Peyer's patch (tissue), 4 donors: ENCODE results near the gene RLF. TPM values are rescaled to one million over a fixed set of nuclear protein-coding genes. Genes with fewer than 3 reads are reported as not detected.
"Not testable (repeated sequence)": the region's sequence is repeated elsewhere in the genome, so short reads cannot be mapped to it uniquely, and the experiment has no call there.

Experiments
- DNase-seq, 3 donors: peaks; one replicate each; pipeline ENCODE4 v3.0.0-alpha.2; 2017 to 2019
- H3K27ac ChIP-seq, 4 donors: fragments of 200-600 bp; sonication (generic); one replicate each; pipeline ENCODE4 v1.5.1; 2016 to 2019
- H3K27me3 ChIP-seq, 2 donors: fragments of 200-600 bp; sonication (generic); one replicate each; pipeline ENCODE4 v1.5.1; 2019
- H3K36me3 ChIP-seq, 3 donors: fragments of 200-600 bp; sonication (generic); one replicate each; pipeline ENCODE4 v1.5.1; 2016 to 2019
- H3K4me1 ChIP-seq, 4 donors: fragments of 200-600 bp; sonication (generic); one replicate each; pipeline ENCODE4 v1.5.1; 2016 to 2019
- H3K4me3 ChIP-seq, 4 donors: fragments of 200-600 bp; sonication (generic); 1 replicate in 3 of 4; 2 replicates in 1 of 4; pipeline ENCODE4 v1.5.1; 2016 to 2019; ENCODE audit warnings: mild to moderate bottlenecking in 1 of 4
- H3K9me3 ChIP-seq, 4 donors: fragments of 200-600 bp; sonication (generic); one replicate each; pipeline ENCODE4 v1.5.1; 2016 to 2019; ENCODE audit warnings: mild to moderate bottlenecking in 1 of 4
- POLR2A ChIP-seq, 2 donors: fragments of 450-650 bp; IDR thresholded peaks; one replicate each; pipeline ENCODE4 v1.5.1; 2017; ENCODE audit warnings: antibody characterized with exemption in 2 of 2, mild to moderate bottlenecking in 2 of 2, moderate library complexity in 2 of 2
- total RNA-seq, 4 donors: library from RNA; depleted of rRNA; stranded (reverse); fragments of >200 nt; gene quantifications; one replicate each; pipeline ENCODE4 v1.1.0, GENCODE V29; 2016
- TF ChIP-seq, protein P1 (sequence below), 6 experiments: fragments of 450-650 bp in 4 of 6; fragments of 200-600 bp in 2 of 6; sonication (generic) in 1 of 6; IDR thresholded peaks; one replicate each; pipeline ENCODE4 v1.5.1; 2017 to 2019; ENCODE audit warnings: antibody characterized with exemption in 6 of 6, mild to moderate bottlenecking in 3 of 6, moderate library complexity in 1 of 6

RLF gene
- total RNA-seq, 4 donors from 2014 or later = 10.5 to 15.8 (median 13.4) TPM

DNA sequence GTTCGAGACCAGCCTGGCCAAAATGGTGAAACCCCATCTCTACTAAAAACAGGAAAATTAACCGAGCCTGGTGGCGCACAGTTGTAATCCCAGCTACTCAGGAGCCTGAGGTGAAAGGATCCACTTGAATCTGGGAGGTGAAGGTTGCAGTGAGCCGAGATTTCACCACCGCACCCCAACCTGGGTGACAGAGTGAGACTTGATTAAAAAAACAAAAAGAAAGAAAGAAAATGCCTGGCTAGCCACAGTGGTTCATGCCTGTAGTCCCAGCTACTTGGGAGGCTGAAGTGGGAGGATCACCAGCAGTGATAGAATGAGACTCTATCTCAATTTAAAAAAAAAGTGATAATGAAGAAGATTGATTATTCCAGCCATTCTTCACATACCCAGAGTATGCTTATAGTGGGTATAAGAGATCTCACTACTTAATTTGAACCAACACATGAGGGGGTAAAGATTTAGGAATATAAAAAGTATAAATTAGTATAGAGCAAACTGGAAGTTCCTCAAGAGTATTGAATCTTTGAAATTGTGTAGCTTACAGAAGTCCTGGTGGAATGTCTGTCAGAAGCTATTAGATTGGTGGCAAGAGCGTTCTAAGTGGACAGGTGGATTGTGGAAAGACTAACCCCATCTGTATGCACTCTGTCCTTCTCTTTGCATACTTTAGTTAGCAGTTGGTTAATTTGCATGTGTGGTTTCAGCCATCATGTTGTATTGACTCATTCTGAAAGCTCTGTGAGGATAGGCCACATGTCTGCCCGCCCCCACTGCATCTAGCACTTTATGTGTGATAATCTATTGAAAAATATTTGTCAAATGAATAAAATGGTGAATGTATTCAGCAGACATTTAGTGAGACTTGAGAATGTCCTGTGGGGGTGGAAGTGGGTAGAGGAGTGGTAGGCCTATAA, 25.0 kb downstream of the RLF start:
- no peaks in the 10 kb centered on the region for H3K9me3 ChIP-seq
- H3K27ac ChIP-seq = peak overlapping the region in 1 of 4 donors; percentile 8
- peaks cover 0 to 22% (median 0%) of the 10 kb centered on the region in 3 donors for H3K36me3 ChIP-seq
- H3K27me3 ChIP-seq = no peaks in the 10 kb centered on the region
- H3K4me3 ChIP-seq = no peak overlapping the region
- TF ChIP-seq POLR2A (IDR thresholded peaks at IDR 0.05) = no peak
- TF ChIP-seq, protein P1, sequence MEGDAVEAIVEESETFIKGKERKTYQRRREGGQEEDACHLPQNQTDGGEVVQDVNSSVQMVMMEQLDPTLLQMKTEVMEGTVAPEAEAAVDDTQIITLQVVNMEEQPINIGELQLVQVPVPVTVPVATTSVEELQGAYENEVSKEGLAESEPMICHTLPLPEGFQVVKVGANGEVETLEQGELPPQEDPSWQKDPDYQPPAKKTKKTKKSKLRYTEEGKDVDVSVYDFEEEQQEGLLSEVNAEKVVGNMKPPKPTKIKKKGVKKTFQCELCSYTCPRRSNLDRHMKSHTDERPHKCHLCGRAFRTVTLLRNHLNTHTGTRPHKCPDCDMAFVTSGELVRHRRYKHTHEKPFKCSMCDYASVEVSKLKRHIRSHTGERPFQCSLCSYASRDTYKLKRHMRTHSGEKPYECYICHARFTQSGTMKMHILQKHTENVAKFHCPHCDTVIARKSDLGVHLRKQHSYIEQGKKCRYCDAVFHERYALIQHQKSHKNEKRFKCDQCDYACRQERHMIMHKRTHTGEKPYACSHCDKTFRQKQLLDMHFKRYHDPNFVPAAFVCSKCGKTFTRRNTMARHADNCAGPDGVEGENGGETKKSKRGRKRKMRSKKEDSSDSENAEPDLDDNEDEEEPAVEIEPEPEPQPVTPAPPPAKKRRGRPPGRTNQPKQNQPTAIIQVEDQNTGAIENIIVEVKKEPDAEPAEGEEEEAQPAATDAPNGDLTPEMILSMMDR (IDR thresholded peaks at IDR 0.05) = no peak
- DNase-seq = peak in 1 of 3 donors; percentile 59
- H3K4me1 ChIP-seq = peaks cover 0 to 9% (median 3%) of the 10 kb centered on the region in 4 donors

DNA sequence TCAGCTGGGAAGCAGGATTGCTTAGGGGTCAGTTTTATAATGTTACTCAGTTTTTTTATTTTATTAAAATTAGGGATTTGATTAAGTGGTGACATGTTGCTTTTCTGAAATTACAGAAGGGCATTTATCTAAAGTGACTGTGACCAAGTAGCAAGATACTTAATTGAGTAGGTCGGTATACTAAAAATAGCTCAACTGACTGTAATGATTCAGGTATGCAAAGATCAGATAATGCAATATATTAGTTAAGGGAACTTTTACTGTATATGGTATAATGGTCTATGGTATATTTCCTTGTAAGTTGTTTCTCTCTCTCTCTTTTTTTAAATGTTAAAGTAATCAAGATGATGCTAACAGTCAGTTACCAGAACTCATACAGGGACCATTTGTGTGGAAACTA, 26.2 kb downstream of the RLF start:
- H3K4me3 ChIP-seq = no peak overlapping the region
- no peaks in the 10 kb centered on the region for H3K27me3 ChIP-seq
- peaks cover 0 to 9% (median 3%) of the 10 kb centered on the region in 4 donors for H3K4me1 ChIP-seq
- no peak for TF ChIP-seq POLR2A (IDR thresholded peaks at IDR 0.05)
- TF ChIP-seq, protein P1 (IDR thresholded peaks at IDR 0.05) = no peak
- no peaks in the 10 kb centered on the region for H3K9me3 ChIP-seq
- peaks cover 0 to 34% (median 0%) of the 10 kb centered on the region in 3 donors for H3K36me3 ChIP-seq
- no peak overlapping the region for H3K27ac ChIP-seq
- no peak for DNase-seq

DNA sequence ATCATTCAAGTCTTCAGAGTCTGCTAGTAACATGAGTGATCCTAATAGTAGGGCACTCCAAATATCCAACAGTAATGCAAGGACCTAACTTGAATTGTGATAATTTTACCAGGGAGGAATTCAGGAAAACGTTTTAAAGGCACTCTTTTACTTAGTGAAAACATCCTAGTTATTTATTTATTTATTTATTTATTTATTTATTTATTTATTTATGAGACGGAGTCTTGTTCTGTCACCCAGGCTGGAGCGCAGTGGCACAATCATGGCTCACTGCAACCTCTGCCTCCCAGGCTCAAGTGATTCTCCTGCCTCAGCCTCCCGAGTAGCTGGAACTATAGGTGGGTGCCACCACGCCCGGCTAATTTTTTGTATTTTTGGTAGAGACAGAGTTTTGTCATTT, 33.5 kb downstream of the RLF start:
- not testable (repeated sequence) for H3K4me3 ChIP-seq, H3K27ac ChIP-seq, H3K27me3 ChIP-seq, DNase-seq, H3K9me3 ChIP-seq, H3K4me1 ChIP-seq
- peaks cover 0 to 58% (median 0%) of the 10 kb centered on the region in 3 donors for H3K36me3 ChIP-seq

DNA sequence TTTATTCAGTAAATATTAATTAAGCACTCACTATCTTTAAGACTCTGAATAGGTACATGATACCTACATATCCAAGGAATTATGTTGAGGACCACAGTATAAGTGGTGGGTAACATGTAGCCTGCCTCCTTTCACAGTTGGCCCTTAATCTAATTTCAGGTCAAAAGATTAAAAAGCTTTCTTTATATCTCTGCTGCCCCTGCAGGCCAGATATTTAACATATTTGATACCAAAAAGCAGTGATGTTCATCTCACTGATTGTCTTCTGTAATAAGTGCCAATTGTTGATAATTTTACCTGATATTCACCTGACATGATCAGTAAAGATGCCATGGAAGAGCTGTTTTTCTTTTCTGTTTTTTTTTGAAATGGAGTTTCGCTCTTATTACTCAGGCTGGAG, 36.5 kb downstream of the RLF start:
- DNase-seq = no peak

DNA sequence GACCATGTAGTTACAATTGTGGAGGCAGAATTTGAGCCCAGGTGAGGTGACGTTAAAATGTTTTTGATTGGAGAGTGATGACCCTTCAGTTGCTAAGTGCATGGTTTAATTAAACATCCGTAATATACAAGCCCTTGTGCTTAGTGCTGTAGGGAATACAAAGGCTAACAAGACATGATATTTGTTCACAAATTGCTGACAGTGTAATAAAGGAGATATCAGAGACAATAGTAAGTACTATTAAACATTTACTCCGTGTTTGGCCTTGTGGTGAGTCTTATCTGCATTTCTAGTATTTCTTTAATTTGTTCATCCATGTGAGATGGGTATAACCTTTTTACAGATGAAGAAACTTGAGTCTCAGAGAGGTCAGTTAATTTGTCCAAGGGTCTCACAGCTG, 37.9 kb downstream of the RLF start:
- Histone ChIP-seq H3K4me3 (no peak overlapping the region), H3K27ac (no peak overlapping the region), H3K36me3 (peaks cover 0 to 39% (median 0%) of the 10 kb centered on the region in 3 donors), H3K4me1 (no peaks in the 10 kb centered on the region), H3K27me3 (no peaks in the 10 kb centered on the region), H3K9me3 (no peaks in the 10 kb centered on the region)
- DNase-seq = no peak
- TF ChIP-seq, protein P1 (IDR thresholded peaks at IDR 0.05) = no peak
- TF ChIP-seq POLR2A (IDR thresholded peaks at IDR 0.05) = no peak

More for the DNA sequence above, 36.5 kb downstream of the RLF start:
- no peaks in the 10 kb centered on the region for H3K27me3 ChIP-seq
- H3K4me1 ChIP-seq = no peaks in the 10 kb centered on the region
- TF ChIP-seq, protein P1 (IDR thresholded peaks at IDR 0.05) = peak in 1 of 6 experiments; percentile 30
- no peak for TF ChIP-seq POLR2A (IDR thresholded peaks at IDR 0.05)
- no peak overlapping the region for H3K4me3 ChIP-seq
- H3K36me3 ChIP-seq = peaks cover 0 to 29% (median 0%) of the 10 kb centered on the region in 3 donors
- H3K27ac ChIP-seq = no peak overlapping the region
- no peaks in the 10 kb centered on the region for H3K9me3 ChIP-seq

DNA sequence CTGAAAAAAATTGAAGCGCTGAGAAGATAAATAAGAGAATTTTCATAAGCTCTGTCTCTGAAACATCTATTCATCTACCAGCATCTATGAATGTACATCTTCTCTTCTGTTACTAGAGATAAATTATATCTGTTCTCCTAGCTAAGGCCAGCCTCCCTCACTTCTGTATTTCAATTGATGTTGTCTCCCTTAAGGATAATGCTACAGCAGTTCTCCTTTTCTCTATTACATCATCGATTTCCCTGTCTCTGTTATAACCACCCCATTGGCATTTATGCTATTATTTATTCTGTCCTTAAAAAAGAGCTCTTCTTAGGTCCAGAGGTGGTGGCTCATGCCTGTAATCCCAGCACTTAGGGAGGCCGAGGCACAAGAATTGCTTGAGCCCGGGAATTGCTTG, 43.7 kb downstream of the RLF start:
- no peaks in the 10 kb centered on the region for H3K4me1 ChIP-seq
- no peak overlapping the region for H3K27ac ChIP-seq

More for the DNA sequence above, 43.7 kb downstream of the RLF start:
- TF ChIP-seq, protein P1 (IDR thresholded peaks at IDR 0.05) = no peak
- TF ChIP-seq POLR2A (IDR thresholded peaks at IDR 0.05) = no peak
- Histone ChIP-seq H3K9me3 (no peaks in the 10 kb centered on the region), H3K4me3 (no peak overlapping the region), H3K27me3 (no peaks in the 10 kb centered on the region), H3K36me3 (peaks cover 0 to 42% (median 0%) of the 10 kb centered on the region in 3 donors)
- DNase-seq = no peak
